K562 (cell line): Measurements from ENCODE around the gene NAV2. TPM values are rescaled to one million over a fixed set of nuclear protein-coding genes. Genes with fewer than 3 reads are reported as not detected.

Source experiments
- CBX5 ChIP-seq: IDR thresholded peaks from 2 replicates; pipeline ENCODE4 v1.6.1; 2014; ENCODE audit warnings: low read depth, borderline replicate concordance
- HDAC8 ChIP-seq: fragments of 450-650 bp; IDR thresholded peaks from 2 replicates; pipeline ENCODE4 v1.6.1; 2016; ENCODE audit warnings: mild to moderate bottlenecking, missing genetic modification characterization, moderate library complexity, missing compliant biosample characterization
- HDGF ChIP-seq: fragments of 450-650 bp; IDR thresholded peaks from 2 replicates; pipeline ENCODE4 v1.6.1; 2016
- NR0B1 ChIP-seq: fragments of 450-650 bp; IDR thresholded peaks from one replicate; pipeline ENCODE4 v1.6.1; 2018; ENCODE audit warnings: mild to moderate bottlenecking, moderate library complexity; ENCODE audit not compliant: partially characterized antibody
- SIX5 ChIP-seq, 2 experiments: IDR thresholded peaks; 2 replicates each; pipeline ENCODE4 v1.6.1; 2011; ENCODE audit warnings: low read length in 2 of 2, borderline replicate concordance in 1 of 2, low read depth in 1 of 2, mild to moderate bottlenecking in 1 of 2, moderate library complexity in 1 of 2; ENCODE audit not compliant: insufficient read depth in 1 of 2
- TGIF2 ChIP-seq: sonication (generic); formaldehyde crosslinking; IDR thresholded peaks from 2 replicates; pipeline ENCODE4 v1.8.1; 2022; ENCODE audit warnings: mild to moderate bottlenecking, missing genetic modification reagents, moderate library complexity
- U2AF1 ChIP-seq: fragments of 200-400 bp; formaldehyde crosslinking; optimal IDR thresholded peaks from 2 replicates; pipeline ENCODE3; 2017; ENCODE audit warnings: mild to moderate bottlenecking, low read depth, low read length, moderate library complexity
- ZNF507 ChIP-seq: conservative IDR thresholded peaks from 2 replicates; pipeline ENCODE4 v1.6.1; 2017; ENCODE audit warnings: missing genetic modification characterization, missing compliant biosample characterization
- ZNF766 ChIP-seq: fragments of 200-800 bp; sonication (Bioruptor generic); conservative IDR thresholded peaks from 2 replicates; pipeline ENCODE4 v1.6.1; 2016; ENCODE audit warnings: missing genetic modification characterization, missing compliant biosample characterization
- polyA plus RNA-seq, 8 experiments: library from polyadenylated mRNA; depleted of rRNA in 4 of 8; stranded (reverse) in 5 of 8; unstranded in 3 of 8; fragments of >200 nt; fragmentation: Nextera tagmentation in 2 of 8; fragmentation: Illumina TruSeq in 1 of 8; extraction: Ambion mirVana in 2 of 8; extraction: Trizol in 1 of 8; gene quantifications; 2 replicates each; pipeline versions ENCODE4 v1.2.1 to v1.2.3, GENCODE V29; 2011 to 2014; ENCODE audit warnings: inconsistent platforms in 1 of 8, missing spikeins in 1 of 8
- total RNA-seq, 7 experiments: library from RNA; depleted of rRNA in 6 of 7; stranded (reverse); fragments of >200 nt in 6 of 7; fragmentation: Illumina TruSeq in 2 of 7; extraction: Trizol in 2 of 7; gene quantifications; 2 replicates each; pipeline versions ENCODE4 v1.2.1 to v1.2.3, GENCODE V29; 2011 to 2021; ENCODE audit warnings: low replicate concordance in 1 of 7
- TF ChIP-seq, protein P1 (sequence below): fragments of 450-650 bp; IDR thresholded peaks from 2 replicates; pipeline ENCODE4 v1.6.1; 2016; ENCODE audit warnings: antibody characterized with exemption

NAV2 gene
- total and polyA plus RNA-seq, 9 of the 15 experiments (the other 6 are each of a cell fraction or from before 2014, with no cell fraction given): 0.03 to 0.35 (median 0.05) TPM

GRCh38 chr11:19756675-19757475, 44.2 kb downstream of the NAV2 start (continued):
- TF ChIP-seq, protein P1, sequence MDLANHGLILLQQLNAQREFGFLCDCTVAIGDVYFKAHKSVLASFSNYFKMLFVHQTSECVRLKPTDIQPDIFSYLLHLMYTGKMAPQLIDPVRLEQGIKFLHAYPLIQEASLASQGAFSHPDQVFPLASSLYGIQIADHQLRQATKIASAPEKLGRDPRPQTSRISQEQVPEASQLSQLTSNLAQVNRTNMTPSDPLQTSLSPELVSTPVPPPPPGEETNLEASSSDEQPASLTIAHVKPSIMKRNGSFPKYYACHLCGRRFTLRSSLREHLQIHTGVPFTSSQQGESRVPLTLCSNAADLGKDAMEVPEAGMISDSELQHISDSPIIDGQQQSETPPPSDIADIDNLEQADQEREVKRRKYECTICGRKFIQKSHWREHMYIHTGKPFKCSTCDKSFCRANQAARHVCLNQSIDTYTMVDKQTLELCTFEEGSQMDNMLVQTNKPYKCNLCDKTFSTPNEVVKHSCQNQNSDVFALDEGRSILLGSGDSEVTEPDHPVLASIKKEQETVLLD: no peak
- TF ChIP-seq ZNF766 (CRISPR knock-in tag) (no peak), ZNF507 (tag) (no peak), CBX5 (no peak), U2AF1 (no peak), HDGF (no peak), NR0B1 (no peak), HDAC8 (no peak), TGIF2 (CRISPR knock-in tag) (no peak), SIX5 (IDR thresholded peaks at IDR 0.05; ENCODE audit: borderline replicate concordance in 1 of 2, insufficient read depth in 1 of 2, low read depth in 1 of 2, low read length in 2 of 2) (no peak)
